HL-60 (cell line): ENCODE results near the gene P2RX1.
A peak's percentile ranks its signal among the peaks of the same experiment; 100 is the strongest.

Source experiments
- DNase-seq, 2 experiments: peaks; one replicate each; pipeline ENCODE4 v3.0.0-alpha.2; 2010 to 2020; ENCODE audit warnings: low read depth in 1 of 2, low spot score in 1 of 2
- H3K27ac ChIP-seq: fragments of 250-450 bp; sonication (Bioruptor Pico); replicated peaks from 2 replicates; pipeline ENCODE4 v1.5.1; 2020; ENCODE audit warnings: mild to moderate bottlenecking, moderate library complexity
- H3K27me3 ChIP-seq: fragments of 250-450 bp; sonication (Bioruptor Pico); 2 replicates; pipeline ENCODE4 v1.5.1; 2021; ENCODE audit warnings: mild to moderate bottlenecking, moderate library complexity; ENCODE audit not compliant: insufficient read depth, poor library complexity, severe bottlenecking
- H3K4me3 ChIP-seq: replicated peaks from 2 replicates; pipeline ENCODE4 v1.5.1; 2011; ENCODE audit warnings: mild to moderate bottlenecking, control low read depth, low read length; ENCODE audit not compliant: insufficient read depth
- CTCF ChIP-seq: IDR thresholded peaks from one replicate; pipeline ENCODE4 v1.5.1; 2011; ENCODE audit warnings: low read length, control low read depth, inconsistent platforms; ENCODE audit not compliant: insufficient read depth
- GABPA ChIP-seq: IDR thresholded peaks from 2 replicates; pipeline ENCODE4 v1.6.1; 2012; ENCODE audit warnings: low read depth
- POLR2AphosphoS5 ChIP-seq: IDR thresholded peaks from 2 replicates; pipeline ENCODE4 v1.6.1; 2012; ENCODE audit warnings: low read depth
- REST ChIP-seq: IDR thresholded peaks from 2 replicates; pipeline ENCODE4 v1.6.1; 2012; ENCODE audit warnings: low read depth; ENCODE audit not compliant: insufficient replicate concordance
- SPI1 ChIP-seq: IDR thresholded peaks from 2 replicates; pipeline ENCODE4 v1.6.1; 2012; ENCODE audit warnings: low read depth, mild to moderate bottlenecking, borderline replicate concordance

The P2RX1 gene

GRCh38 chr17:3935825-3936355 is 19.6 kb upstream of the P2RX1 start:
- Histone ChIP-seq H3K4me3 (no peak overlapping the region), H3K27me3 (no peaks in the 10 kb centered on the region), H3K27ac (no peak overlapping the region)
- no peak for TF ChIP-seq POLR2AphosphoS5
- TF ChIP-seq SPI1, result no peak
- TF ChIP-seq GABPA, result no peak
- TF ChIP-seq CTCF, result no peak
- TF ChIP-seq REST, result no peak
- no peak for DNase-seq

GRCh38 chr17:3935140-3935542 is 18.9 kb upstream of the P2RX1 start:
- no peak for TF ChIP-seq GABPA
- no peak for TF ChIP-seq SPI1
- no peak for TF ChIP-seq REST
- peak; percentile 8 for TF ChIP-seq CTCF
- TF ChIP-seq POLR2AphosphoS5, result no peak
- Histone ChIP-seq H3K27ac (no peak overlapping the region), H3K4me3 (no peak overlapping the region), H3K27me3 (no peaks in the 10 kb centered on the region)
- DNase-seq, result peak in 1 of 2 experiments; percentile 35

- DNase-seq, result no peak
- H3K27ac ChIP-seq, result no peak overlapping the region
- H3K27me3 ChIP-seq, result no peaks in the 10 kb centered on the region
- TF ChIP-seq CTCF, result no peak
- TF ChIP-seq GABPA, result no peak
- no peak for TF ChIP-seq SPI1
- TF ChIP-seq REST, result no peak
- no peak for TF ChIP-seq POLR2AphosphoS5
- no peak overlapping the region for H3K4me3 ChIP-seq
Measured at GRCh38 chr17:3929764-3930163, 13.5 kb upstream of the P2RX1 start.
